GM10266 (cell line): ENCODE data around the gene POLD2.

ENCODE experiments used
- DNase-seq: peaks from one replicate; pipeline ENCODE4 v3.0.0; 2012; ENCODE audit errors: extremely low spot score
- CTCF ChIP-seq: IDR thresholded peaks from 2 replicates; pipeline ENCODE4 v1.5.1; 2012; ENCODE audit warnings: mild to moderate bottlenecking, low read depth; ENCODE audit not compliant: control insufficient read depth, insufficient read depth; ENCODE audit errors: missing control alignments

The POLD2 gene

GRCh38 chr7:44110719-44111635, 12.4 kb downstream of the POLD2 start:
- TF ChIP-seq CTCF: no peak
- DNase-seq: no peak

GRCh38 chr7:44109991-44110390, 13.4 kb downstream of the POLD2 start:
- DNase-seq: no peak
- no peak for TF ChIP-seq CTCF

GRCh38 chr7:44108768-44109750, 14.3 kb downstream of the POLD2 start:
- no peak for DNase-seq
- no peak for TF ChIP-seq CTCF

- no peak for TF ChIP-seq CTCF
- no peak for DNase-seq
Observed at GRCh38 chr7:44107961-44108767, 15.2 kb downstream of the POLD2 start.

GRCh38 chr7:44107116-44107960, 16.0 kb downstream of the POLD2 start:
- DNase-seq: no peak
- no peak for TF ChIP-seq CTCF

GRCh38 chr7:44106311-44107065, 16.9 kb downstream of the POLD2 start:
- DNase-seq: no peak
- TF ChIP-seq CTCF: no peak
